ENCODE measurements around the gene GNAS.
A peak's percentile ranks its signal among the peaks of the same experiment; 100 is the strongest.

Gene GNAS

DNA sequence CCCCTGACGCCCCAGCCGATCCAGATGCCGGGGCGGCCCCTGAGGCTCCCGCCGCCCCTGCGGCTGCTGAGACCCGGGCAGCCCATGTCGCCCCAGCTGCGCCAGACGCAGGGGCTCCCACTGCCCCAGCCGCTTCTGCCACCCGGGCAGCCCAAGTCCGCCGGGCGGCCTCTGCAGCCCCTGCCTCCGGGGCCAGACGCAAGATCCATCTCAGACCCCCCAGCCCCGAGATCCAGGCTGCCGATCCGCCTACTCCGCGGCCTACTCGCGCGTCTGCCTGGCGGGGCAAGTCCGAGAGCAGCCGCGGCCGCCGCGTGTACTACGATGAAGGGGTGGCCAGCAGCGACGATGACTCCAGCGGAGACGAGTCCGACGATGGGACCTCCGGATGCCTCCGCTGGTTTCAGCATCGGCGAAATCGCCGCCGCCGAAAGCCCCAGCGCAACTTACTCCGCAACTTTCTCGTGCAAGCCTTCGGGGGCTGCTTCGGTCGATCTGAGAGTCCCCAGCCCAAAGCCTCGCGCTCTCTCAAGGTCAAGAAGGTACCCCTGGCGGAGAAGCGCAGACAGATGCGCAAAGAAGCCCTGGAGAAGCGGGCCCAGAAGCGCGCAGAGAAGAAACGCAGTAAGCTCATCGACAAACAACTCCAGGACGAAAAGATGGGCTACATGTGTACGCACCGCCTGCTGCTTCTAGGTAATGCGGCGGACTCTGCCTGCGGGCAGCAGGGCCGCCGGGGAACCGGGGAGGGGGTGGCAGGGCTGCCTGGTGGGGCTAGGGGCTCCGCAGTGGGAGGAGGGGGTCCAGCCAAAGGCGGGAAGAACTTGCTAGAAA, 2.3 kb downstream of the GNAS start:
- no peak for DNase-seq

DNA sequence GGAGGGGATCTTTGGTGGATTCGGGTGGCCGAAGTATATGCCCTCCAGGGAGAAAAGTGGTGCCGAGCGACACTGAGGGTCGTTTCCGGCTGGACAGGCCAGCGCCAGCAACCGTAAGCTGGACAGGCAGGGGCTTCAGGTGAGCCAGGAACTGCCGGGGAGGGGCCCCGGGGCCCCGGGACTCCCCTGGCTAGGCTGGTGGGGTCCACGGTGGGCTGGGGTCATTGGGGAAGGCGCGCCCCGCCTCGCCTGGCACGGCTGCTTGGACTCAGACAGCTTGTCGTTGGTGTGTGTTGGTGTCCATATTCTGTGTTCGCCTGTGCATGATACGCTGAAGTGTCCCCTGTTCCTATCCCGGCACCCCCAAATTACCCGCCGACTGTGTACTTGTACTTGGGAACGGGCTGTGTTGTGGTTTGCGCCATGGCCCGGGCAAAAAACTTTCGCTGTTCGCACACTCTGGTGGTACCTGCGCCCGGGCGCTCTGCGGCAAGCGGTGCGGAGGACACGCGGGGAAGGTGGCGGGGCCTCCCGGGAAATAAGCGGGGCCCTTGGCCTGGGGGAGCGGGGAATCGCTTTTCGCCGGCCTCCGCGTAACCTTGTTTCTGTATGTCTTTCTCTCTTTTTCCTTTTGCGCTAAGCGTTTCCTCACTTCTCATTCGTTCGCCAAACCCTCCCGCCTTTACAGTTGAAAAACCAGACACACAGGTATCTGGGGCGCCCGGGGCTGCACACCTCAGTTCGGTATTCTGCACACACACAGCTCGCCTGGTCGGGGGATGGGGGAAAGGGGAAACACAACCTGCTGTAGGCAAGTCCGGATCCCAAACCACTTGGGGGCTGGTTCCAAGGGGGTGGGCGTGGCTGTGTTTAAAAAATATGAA, 3.2 kb downstream of the GNAS start:
- no peak for DNase-seq

DNA sequence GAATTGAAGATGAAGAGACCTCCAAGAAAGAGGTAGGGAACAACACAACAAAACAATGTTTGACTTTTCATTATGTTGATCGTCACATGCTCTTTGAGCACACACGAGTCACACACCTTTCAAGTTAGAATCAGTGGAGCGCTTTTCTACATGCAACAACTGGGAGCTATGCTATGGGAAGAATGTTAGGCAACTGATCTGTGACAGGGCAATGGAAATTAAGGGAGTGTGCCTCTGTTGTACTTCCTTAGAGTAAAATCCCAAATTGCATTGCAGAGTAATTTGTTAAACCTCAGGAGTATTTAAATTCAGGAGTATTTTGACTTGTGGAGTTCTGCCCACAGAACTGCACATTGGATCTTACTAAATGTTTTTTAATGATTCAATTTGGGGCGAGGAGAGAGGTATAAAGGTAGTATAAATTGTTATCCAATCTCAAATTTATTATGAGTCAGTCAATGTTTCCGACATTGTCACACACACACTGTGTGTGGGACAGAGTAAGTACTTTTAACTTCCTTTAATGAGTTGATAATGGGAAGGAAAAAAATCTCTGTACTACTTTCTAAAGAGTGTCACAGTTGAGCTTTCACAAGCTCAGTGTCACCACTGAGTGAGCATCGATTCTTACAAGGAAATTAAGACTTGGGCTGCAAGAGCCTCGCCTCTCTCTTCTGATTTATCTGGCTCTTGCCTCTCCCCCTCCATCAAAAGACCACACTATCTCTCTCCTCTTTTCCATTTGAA, 10.7 kb downstream of the GNAS start:
- DNase-seq = no peak

DNA sequence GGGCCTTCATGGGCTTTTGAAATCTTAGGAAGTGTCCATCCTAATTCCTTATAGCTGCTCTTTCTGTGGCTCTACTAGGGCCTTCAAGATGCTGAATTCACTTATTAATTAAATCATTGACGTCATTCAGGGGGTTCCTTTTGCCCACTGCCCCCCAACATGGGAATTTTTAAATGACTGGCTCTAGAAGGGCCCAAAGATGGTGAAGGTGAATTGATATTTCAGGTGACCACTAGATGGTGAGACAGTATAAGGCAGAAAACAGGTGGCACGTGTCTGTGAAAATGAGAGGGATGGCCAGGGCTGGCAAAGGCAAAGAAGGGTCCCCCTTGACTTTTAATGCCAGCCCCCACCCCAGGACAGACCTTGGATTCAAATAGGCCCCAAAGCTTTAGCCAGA, 11.8 kb downstream of the GNAS start:
- DNase-seq = no peak

DNA sequence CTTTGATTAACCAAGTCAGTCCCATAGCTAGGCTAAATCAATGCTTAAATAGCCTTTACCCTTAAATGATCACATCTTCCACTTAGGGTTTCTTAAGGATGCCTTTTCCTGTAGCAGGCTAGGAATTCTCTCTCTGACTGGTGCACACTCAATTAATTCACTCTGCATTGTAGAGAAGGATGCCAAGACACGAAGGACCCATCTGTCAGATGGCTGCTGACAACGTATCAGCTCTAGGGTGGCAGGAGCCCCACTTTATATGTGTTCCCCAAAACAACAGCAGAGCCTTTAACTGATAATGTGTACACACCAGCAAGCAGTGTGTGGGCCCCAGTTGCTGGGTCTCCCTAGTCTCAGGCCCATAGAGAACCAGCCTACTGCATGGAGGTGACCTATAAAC, 13.3 kb downstream of the GNAS start:
- no peak for DNase-seq

DNA sequence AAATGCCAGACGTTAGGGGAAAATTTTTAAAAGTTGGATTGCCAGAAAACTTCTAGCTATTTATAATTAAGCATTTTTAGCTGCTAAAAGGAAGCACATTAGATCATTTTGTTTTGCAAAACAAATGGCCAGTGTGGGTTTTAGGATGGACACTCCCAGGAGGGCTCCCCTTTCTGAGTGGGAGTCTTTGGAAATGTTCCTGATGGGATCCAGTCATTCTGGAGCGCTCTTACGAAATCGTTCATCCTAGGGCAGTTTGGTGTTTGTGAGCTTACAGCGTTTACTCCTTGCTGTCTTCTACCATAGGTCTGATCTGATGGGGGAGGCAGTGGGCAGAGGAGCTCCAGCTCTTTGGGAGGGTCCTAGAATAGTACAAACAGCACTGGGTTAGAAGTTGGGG, 14.7 kb downstream of the GNAS start:
- no peak for DNase-seq

DNA sequence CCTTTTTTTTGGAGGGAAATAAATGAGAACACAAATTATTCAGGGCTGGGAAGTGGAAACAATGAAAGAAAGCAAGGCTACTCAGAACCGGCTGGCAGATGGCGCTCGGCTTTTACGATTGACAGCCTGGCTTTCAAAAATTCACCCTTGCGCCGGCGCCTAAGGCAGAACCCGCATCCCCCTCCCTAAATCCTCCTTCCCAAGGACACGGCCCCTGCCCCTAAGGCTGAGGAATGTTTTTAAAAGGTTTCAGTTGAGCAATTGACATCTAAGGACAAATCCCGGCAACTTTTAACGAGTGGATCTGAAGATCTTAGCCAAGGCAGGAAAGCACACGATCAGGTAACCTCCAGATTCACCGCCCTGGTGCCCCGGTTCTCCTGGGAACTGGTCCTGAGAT, 16.3 kb downstream of the GNAS start:
- DNase-seq = peak; percentile 70

DNA sequence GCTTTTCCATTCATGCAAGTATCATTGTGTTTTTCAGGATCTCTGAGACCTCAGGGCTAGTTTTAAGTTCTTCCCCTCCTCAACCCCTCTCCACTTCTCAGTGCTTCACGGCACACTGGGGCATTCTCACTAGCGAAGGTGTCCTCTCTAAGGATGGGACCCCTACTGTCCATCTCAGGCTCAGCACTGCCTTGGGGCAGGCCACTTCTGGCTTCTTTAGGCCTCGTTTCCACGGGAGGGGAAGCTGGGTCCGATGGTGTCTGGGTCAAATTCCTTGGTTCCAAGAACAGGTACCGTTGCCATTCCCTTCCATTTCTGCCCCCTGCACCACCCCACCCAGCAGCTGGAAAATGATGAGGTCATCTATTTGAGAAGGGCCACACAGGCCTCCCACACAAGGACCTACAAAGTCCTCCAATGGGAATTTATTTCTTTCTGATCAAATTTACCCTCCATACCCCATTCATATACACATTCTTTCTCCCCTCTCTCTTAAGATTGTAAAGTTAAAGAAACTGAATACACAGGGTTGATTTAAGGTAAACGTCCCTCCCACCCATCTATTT, 17.2 kb downstream of the GNAS start:
- DNase-seq = no peak

DNA sequence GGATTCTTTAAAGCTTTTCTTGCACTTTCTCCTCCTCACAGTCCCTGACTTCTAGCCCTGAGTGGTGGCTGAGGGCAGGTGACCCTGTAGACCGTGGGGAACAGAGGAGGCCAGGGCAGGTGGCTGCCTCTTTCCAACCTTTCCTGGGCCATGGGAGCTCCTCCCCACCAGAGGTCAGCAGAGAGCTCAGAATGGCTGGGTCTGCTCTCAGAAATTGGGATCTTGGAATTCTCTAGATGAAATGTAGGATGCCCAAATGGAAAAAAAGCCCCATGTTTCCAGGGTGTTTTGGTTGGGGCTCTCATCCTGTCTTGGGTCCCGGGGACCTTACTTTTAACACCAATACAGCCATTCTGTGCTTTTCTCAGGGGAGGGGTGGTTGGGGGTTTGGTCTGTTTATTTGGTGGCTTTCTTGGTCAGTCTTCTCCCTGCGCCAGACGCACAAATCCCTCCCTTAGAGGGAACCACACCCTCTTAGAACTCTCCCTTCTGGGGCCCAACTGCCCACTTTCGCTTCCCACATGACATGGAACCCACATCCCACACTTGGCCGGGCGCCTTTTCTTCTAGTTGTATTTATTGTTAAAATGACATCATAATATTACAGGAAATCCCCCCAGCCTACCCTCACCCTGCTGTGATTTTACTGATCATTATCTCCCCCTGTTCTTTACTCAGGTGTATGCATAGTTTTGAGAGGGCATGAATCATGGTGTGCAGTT, 17.9 kb downstream of the GNAS start:
- DNase-seq = peak; percentile 83

DNA sequence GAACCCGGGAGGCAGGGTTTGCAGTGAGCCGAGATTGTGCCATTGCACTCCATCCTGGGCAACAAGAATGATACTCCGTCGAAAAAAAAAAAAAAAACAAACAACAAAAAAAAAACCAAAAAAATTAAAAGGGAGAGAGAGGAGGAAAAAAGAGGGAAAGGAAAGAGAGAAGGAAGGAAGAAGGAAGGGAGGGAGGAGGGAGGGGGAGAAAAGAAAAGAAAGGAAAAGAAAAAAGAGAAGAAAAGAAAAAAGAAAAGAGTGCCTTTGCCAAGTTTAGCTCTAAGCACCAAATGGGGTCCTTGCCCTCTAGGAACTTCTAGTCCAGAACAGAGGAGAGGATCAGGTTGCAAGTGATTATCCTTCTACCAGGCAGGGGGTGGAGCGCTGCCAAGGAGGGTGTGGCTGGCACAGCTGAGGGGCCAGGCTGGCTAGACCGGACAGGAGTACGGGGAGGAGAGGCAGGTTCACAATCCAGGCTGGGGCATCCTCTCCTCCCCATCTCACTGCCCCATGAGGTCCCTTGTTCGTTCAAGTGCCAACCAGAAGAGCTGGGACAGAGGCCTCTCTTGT, 19.1 kb downstream of the GNAS start:
- no peak for DNase-seq

DNA sequence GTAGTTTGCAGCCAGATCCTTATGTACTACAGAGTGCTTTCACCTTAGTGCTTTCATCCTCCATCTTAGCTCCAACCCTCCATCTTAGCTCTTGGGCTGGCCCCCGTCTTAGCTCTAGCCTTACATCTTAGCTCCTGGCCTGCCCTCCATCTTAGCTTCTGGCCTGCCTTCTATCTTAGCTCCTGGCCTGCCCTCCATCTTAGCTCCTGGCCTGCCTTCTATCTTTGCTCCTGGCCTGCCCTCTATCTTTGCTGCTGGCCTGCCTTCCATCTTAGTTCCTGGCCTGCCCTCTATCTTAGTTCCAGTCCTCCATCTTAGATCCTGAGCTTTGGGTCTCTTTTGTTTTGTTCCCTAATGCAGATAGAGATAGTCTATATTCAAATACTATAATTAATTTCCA, 22.0 kb downstream of the GNAS start:
- DNase-seq = no peak

DNA sequence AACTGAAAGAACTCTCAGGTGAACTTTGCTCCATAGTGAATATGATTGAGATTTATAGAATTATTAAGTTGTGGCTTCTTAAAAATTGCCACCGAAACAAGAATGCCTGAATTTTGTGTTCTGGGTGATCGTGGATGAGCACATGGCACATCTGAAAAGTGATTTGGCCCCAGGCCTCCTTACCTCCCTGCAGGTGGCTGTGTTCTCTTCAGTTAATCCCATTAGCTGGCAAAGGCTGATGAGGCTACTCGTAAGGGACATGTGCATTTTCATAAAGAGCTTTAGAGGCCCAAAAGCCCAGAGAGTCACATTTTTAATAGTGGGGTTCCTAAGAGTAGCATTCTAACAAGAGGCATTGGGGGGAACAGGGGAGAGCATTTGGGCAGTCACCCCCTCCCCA, 22.6 kb downstream of the GNAS start:
- no peak for DNase-seq

DNA sequence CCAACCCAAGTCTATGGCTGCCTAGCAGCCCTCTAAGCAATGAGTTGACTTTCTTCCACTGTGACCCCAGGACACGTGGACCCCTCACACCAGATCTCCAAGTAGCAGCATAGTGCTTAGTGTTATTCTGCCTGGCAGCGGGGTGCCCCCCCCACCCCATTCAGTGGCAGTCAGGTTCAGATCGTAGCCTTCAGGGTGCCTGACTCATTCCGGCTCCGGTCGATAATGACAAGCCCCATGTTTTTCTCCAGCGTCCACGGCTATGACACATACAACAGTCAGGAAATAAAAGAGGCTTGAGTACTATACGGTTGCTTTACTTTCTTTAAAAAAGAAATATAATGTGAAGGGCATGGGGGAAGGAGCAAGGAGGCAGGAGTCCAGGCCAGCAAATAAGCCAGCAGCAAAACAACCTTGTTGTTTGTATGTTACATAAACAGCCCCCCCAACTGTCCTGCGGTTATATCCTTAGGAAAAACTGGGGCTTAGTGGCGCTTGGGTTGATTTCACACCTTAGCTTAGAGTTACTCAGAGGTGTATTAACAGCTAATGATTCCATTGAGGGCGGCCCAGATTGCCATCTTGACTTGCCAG, 23.1 kb downstream of the GNAS start:
- DNase-seq = no peak

DNA sequence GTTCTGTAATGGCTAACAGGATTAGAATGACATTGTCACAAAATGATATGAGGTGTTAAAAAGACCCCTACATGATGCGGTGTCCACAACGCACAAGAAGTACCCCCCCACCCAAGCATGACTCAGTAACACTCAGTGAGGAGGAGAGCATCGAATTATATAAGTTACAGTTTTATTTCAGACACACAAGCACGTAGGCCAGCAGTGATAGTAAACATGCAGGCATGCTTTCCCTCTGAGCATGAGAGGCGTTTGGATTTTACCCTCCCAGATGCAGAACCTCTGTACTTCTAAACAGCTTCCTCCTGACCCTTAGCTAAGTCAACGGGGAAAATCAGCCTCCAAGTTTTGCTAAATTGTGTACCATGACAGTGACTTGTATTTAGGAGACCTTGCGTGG, 23.9 kb downstream of the GNAS start:
- DNase-seq = no peak

DNA sequence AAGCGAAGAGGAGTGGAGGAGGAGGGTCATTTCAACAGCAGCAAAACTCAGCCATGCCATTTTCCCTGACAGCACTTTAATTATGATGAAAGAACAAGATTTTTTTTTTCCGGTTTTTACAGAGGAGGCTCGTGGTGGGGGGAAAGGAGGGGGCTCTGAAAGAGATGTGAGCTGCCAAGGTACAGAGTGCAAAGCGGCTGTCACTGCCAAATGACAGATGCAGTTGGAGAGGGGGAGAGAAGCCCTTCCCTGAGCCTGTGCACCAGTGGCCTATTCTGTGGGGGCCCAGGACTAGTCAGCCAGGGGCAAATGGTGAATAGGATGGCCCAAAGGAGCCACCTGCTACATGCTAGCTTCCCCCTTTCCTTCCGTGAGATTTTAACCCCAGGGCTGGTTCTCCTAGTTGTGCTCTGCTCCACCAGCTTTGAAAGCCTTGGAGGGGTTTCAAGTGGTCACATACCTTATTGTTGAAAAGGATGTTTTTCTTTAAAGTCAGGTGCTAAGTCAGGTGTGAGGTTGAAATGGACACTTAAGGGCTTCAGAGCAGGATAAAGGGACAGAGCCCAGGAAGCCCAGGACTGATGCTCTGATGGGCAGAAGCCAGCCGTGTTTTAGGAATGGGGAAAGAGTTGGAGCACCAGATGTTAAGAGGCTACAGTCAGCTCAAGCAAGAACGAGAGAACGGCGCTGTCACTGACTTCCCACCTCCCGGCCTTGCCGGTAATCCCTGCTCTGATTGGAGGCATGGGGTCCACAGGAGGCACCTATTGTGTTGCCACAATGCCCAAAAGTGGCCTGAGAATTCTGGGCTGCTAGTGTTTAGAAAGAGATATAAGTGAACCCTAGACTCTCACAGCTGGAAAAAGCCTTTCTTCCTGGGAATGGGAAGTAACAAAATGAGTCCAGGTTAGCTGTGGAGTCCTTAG, 24.8 kb downstream of the GNAS start:
- peak; percentile 35 for DNase-seq

DNA sequence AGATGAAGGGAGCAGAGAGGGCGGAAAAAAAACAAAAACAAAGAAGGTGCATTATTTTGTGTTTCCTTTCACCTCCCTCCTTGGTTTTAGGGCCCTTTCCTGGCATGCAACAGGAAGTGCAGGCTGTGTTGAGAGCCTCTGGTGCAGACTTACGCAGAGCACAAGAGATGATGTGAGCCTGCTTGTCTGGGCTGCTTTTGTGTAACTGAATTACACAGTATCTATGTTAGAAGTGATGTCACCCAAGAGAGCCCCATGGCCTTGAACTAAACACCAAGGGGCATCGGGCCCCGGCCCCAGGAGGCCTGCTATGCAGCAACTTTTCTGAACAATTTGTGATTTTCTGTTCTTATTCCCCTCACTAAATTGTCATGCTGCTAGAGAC, 25.5 kb downstream of the GNAS start:
- DNase-seq = no peak

DNA sequence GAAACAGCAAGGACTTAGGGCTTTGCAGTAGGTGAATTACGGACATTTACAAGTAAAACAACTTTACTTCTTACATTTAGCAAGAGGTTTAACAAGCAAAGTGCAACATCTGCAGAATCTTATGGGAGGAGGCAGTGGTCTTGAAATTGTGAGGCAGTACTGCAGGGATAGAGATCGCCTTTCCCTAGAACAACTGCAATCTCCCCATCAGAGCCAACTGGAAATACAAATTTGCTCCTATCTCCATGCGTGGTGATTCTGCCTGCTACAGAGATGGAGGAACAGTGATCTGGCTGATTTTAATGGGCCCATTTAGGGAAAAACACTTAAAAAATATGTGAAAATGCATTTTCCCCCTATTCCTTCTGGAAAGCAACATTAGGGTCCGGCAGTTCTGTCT, 25.9 kb downstream of the GNAS start:
- DNase-seq = no peak

DNA sequence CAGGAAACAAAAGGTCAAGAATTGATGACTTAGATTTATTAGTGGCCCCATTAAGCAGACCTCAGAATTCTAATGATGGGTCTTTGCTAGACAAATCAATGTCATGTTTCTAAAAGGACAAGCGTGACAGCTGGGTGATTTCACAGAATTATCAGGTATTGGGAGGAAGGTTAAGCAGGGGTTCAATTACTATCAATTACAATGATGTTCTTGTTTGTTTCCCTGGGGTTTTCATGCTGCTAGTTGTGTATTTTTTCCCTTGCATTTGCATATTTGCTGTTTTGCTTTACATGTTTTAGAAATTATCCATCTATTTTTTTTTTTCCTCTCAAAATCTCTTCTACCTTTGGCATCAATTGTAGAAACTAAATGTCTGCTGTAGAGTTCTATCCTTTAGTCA, 27.9 kb downstream of the GNAS start:
- no peak for DNase-seq

DNA sequence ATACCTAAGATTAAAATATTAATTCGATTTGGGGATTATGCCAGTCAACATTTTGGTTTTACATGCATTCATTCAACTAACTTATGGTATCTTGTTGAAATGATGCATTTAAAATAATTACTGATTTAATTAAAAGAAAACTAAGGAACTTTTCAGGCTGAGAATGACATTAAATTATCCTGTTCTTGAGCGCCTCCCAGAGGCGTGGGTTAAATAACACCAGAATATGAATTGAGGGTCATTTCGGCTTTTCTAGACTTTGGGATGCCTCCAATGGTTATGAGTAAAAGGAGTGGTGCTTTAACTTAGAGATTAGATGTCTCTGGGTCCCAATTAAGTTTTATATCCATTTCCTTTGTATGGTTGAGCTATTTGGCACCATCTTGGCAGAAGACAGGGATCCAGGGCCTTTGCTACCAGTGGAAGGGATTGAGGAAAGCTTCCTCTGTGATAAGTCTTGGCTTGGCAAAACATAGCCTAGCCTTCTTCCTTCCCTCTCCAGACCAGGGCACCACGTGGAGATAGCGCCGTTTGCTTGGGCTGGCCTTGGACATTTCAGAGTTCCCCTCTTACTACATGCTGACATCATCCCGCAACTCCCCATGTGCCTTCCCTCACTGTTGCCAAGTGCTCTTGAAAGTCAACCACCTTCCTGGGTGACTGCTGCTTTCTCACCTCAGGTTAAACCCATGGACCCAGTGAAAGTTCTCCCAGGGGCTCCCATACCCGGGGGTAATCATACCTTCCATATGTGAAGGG, 28.7 kb downstream of the GNAS start:
- DNase-seq = no peak

DNA sequence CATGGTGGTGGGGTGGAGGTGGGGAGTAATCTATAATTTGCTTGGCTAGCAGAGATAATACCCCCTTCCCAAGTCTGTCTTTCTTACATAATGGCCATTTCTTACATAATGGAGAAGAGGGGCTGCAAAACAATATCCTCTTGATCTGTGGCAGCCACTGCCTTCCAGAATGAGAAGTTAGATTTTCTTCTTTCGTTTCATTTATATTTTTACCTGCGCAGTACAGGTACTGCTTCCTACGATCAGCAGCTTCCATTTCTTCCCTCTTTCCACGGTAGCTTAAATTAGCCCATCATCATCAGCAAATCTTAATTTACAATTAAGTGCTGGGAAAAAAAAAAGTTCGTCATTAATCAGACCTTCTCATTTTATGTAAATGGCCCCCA, 30.2 kb downstream of the GNAS start:
- no peak for DNase-seq
